Measurements from ENCODE around the gene CKAP2L.
"Not testable (repeated sequence)": the region's sequence is repeated elsewhere in the genome, so short reads cannot be mapped to it uniquely, and the experiment has no call there.

The CKAP2L gene

DNA sequence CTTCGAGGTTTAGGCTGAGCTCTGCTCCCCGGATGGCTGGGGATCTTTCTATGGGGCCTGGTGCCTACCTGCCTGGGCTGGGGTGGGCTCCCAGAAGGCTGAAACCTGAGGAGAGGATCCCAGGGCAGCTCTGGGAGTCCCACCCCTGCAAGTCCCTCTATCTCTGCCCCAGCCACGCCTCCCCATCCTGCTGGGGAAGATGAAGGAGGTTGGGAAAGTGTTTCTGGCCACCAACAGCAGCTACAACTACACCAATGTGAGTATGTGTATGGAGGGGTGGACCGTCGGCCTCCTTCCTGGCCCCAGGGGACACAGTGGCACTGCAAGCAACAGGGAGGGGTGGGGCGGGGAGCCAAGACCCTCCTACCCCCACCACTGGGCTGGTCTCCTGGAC is 40.9 kb downstream of the CKAP2L start:
- no peak for DNase-seq
- TF ChIP-seq GATA1 (IDR thresholded peaks at IDR 0.05; ENCODE audit: low read depth, low read length) (no peak), POLR2A (IDR thresholded peaks at IDR 0.05; ENCODE audit: low read length) (no peak)

DNA sequence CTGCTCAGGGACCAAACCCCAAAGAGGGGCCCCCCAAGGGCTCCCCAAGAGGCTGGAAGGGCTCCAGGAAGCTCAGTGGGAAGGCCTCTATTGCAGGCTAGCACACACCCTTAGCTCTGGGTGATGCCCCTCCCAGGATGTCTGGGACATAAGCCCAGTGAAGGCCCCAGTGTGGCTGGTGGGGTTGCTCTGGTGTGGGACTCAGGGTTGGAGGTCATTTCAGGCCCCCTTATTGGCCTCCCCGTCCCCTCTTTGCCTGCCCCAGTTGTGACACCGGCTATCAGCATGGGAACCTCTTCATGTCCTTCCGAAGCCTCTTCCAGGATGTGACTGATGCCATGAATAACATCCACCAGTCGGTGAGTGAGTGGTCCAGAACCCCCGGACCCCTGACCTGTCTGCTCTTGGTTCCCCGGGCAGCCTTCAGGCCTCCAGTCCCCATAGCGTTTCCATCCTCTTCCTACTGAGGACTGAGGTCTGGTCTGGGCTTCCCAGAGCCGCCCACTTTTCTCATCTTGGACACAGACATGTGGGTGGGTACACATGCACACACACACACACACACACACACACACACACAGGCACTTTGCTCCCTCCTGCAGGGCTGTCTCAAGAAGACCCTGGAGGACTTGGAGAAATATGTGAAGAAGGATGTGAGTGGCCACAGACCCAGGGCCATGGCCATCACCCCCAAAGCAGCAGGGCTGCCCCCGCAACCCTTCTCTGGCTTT is 41.4 kb downstream of the CKAP2L start:
- no peak for DNase-seq
- no peak for TF ChIP-seq POLR2A (IDR thresholded peaks at IDR 0.05; ENCODE audit: low read length)

DNA sequence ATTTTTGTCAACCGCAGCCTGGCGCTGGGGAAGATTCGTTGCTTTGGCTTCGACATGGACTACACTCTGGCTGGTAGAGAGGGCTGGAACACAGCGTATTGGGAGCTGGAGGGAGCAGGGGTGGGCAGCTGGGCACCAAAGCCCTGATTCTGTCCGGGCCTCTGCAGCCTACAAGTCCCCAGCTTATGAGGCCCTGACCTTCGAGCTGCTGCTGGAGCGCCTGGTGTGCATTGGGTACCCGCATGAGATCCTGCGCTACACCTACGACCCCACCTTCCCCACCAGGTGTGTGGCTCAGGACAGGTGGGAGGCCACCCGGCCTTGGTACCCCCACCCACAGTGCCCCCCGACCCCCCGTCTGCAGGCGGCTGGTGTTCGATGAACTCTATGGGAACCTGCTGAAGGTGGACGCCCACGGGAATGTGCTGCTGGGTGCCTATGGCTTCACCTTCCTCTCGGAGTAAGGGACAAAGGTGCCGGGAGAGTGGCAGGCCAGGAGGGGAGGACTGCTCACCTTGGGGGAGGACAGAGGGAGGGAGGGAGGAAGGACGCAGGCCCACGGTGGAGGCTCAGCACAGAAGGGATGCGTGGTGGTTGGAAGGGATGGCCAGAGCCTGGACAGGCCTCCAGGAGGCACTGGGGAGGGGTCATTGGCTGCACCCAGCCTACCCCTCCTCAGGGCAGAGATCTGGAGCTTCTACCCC is 42.4 kb downstream of the CKAP2L start:
- no peak for DNase-seq
- TF ChIP-seq GATA1 (IDR thresholded peaks at IDR 0.05; ENCODE audit: low read depth, low read length): no peak
- no peak for TF ChIP-seq POLR2A (IDR thresholded peaks at IDR 0.05; ENCODE audit: low read length)

DNA sequence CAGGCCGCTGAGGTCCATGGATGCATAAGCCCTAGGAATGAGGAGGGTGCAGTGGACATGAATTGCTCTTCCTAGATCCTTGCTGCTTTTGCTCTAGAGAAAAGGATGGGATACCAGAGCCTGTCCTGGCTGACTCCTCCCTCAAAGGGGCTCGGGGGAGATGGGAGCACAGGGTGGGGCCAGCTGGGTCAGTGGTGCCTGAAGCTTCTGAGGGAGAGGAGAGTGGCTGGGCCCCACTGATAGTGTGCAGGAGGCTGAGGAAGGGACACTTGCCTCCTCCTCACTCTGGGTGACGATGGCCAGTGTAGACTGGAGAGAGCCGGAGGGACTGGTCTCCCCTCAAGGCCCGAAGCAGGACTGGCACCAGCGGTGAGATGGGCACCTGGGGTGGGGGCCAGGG is 43.6 kb downstream of the CKAP2L start, which contains the start of gene NT5DC4:
Gene NT5DC4 (plus strand): TSS at position 236 of the 400 bp plus-strand sequence. CDS start 60 bp downstream, at position 296.
- peak in 1 of 2 experiments; percentile 42 for DNase-seq
- TF ChIP-seq POLR2A (IDR thresholded peaks at IDR 0.05; ENCODE audit: low read length) (no peak), GATA1 (IDR thresholded peaks at IDR 0.05; ENCODE audit: low read depth, low read length) (no peak)

DNA sequence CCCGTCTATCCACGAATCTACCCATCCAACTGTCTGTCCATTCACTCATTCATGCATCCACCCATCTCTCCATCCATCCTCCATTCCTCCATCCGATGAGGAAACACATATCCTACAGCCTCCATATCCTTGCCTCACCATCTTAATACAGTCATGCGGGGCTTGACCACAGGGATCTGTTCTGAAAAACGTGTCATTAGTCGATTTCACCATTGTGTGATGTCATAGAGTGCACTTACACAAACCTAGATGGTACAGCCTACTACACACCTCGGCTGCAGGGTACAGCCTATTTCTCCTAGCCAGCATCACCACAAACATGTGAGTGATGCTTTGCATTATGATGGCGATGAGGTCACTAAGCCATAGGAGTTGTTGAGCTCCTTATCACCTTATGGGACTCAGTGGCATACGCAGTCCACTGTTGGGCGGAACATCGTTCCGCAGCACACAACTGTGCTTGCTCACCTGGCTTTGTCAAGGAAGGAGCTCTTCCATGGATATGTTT is 45.5 kb downstream of the CKAP2L start:
- TF ChIP-seq GATA1 (IDR thresholded peaks at IDR 0.05; ENCODE audit: low read depth, low read length) (no peak), POLR2A (IDR thresholded peaks at IDR 0.05; ENCODE audit: low read length) (no peak)
- DNase-seq: no peak

DNA sequence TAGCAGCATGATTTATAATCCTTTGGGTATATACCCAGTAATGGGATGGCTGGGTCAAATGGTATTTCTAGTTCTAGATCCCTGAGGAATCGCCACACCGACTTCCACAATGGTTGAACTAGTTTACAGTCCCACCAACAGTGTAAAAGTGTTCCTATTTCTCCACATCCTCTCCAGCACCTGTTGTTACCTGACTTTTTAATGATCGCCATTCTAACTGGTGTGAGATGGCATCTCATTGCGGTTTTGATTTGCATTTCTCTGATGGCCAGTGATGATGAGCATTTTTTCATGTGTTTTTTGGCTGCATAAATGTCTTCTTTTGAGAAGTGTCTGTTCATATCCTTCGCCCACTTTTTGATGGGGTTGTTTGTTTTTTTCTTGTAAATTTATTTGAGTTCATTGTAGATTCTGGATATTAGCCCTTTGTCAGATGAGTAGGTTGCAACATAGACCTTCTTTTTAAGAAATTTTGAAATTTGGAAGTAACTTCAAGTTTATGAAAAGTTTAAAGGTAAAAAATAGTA is 47.5 kb downstream of the CKAP2L start:
- DNase-seq: not testable (repeated sequence)

DNA sequence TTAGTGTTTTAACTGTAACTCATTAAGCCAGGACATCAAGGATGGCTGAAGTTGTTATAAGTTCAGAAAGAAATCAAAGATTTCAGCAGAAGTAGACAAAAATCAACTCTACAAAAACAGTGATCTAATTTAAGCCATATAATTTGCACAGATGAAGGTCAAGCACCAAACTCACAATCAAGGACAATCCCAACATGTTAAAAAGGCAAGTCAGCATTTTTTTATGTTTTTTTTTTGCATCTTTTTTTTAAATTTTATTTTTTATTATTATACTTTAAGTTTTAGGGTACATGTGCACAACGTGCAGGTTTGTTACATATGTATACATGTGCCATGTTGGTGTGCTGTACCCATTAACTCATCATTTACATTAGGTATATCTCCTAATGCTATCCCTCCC is 48.3 kb downstream of the CKAP2L start:
- not testable (repeated sequence) for DNase-seq

DNA sequence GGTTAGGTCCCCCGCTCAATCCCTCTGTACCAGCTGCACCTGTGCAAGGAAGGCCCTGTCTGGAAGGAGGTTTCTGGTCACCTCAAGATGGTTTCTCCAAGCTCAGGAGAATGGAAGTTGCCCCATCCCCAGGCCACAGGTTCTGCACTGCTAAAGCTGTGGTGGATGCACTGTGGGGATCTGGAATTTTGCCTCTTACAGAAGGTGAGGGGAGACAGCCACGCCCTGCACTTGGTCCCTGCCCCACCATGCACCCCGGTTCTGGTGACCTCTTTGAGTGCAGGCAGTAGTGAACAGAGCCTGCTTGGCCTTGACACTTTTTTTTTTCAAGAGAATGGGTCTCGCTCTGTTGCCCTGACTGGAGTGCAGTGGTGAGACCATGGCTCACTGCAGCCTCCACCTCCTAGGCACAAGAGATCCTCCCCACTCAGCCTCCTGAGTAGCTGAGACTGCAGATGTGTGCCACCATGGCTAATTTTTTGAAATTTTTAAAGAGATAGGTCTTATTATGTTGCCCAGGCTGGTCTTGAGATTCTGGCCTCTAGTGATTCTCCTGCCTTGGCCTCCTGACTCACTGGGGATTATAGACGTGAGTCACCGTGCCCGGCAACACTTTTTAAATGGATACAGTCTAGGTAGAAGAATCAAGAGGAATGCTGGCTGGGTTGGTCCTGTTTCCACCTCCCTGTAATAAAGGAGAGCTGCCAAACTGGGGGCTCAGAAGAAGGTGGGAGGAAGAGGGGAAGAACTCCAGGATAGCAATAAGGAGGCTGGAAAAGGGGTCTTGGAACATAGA is 49.4 kb downstream of the CKAP2L start:
- no peak for TF ChIP-seq POLR2A (IDR thresholded peaks at IDR 0.05; ENCODE audit: low read length)
- TF ChIP-seq GATA1 (IDR thresholded peaks at IDR 0.05; ENCODE audit: low read depth, low read length): no peak
- DNase-seq: no peak

DNA sequence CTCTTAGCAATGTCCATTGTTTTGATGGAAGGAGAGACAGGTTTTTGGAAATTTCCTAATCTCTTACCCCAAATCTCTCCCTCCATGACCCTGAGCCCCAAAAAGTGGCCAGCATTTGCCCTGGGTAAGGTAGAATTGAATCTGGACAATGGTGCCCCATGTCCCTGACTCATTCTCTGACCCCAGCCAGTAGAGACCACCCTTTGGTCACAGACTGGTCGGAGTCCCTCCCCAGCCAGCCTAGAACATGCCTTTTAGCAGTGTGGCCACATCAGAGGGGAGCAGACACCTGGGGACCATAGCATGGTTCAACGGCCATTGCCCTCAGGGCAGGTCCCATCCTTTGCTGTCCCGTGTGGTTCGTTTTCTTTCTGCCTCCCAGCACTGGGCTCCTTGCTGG is 50.1 kb downstream of the CKAP2L start:
- DNase-seq: no peak
- TF ChIP-seq POLR2A (IDR thresholded peaks at IDR 0.05; ENCODE audit: low read length) (no peak), GATA1 (IDR thresholded peaks at IDR 0.05; ENCODE audit: low read depth, low read length) (no peak)

DNA sequence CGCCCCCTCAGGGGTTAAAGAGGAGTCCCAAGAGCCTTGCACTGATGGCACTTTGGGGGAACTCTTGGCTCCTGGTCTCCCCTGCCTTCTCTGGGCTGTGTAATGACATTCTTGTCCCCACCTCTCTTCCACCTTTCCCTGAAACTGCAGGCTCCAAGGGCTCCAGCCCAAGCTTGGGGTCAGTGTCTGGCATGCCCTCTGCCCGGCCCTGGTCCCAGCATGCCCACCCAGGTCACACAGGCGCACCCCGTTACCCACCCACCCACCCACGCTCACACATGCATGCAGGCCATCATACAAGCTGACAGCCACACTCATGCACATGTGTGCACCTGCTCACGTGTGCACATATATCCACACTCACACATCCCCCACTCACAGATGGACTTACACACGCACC is 50.5 kb downstream of the CKAP2L start:
- no peak for DNase-seq
- TF ChIP-seq GATA1 (IDR thresholded peaks at IDR 0.05; ENCODE audit: low read depth, low read length): no peak
- TF ChIP-seq POLR2A (IDR thresholded peaks at IDR 0.05; ENCODE audit: low read length): no peak

DNA sequence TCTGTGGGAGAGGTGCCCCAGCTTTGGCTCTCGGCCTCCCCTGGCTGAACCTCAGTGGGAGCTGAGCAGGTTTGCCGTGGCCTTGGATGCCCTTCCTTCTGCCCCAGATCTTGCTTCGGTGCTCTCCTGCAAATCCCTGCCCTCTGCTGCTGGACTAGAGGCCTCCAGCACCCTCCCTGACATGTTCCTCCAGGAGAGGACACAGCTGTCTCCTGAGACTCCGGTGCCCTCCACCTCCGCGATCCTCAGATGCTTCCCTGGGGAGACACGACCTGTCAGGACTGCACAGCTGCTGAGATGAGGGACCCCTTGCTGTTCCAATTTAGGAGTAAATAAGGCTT is 50.9 kb downstream of the CKAP2L start:
- no peak for TF ChIP-seq GATA1 (IDR thresholded peaks at IDR 0.05; ENCODE audit: low read depth, low read length)
- no peak for TF ChIP-seq POLR2A (IDR thresholded peaks at IDR 0.05; ENCODE audit: low read length)
- no peak for DNase-seq

DNA sequence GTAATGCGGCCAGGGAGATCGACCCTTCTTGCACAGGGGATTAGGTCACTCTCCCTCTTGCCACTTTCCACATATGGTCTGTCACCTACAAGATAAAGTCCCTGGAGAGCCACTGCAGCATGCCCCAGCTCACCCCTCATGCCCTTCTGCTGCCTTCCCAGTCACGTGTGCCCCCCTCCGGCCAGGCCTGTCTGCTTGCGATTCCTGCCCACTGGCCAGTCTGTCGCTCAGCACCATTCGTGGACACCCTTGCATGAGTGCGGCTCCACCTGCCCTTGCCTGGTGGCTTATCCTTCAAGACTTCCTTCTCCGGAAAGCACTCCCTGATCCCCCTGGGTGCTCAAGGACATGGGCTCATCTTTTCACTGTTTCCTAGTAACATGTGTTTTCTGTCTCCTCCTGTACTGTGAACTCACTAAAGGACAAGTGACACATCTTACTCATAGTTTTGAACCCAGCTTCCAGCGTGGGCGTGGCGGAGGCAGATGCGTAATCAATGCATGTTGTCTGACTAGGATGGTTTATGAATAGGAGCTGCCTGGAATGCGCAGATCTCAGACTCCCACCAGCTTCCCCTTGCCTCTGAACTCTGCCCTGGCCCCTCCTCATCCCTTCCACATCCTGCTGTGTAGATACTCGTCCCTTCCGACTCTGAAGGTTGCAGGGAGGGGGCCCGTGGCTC is 51.4 kb downstream of the CKAP2L start:
- TF ChIP-seq POLR2A (IDR thresholded peaks at IDR 0.05; ENCODE audit: low read length) (no peak), GATA1 (IDR thresholded peaks at IDR 0.05; ENCODE audit: low read depth, low read length) (no peak)
- DNase-seq: peak in 1 of 2 experiments; percentile 36

DNA sequence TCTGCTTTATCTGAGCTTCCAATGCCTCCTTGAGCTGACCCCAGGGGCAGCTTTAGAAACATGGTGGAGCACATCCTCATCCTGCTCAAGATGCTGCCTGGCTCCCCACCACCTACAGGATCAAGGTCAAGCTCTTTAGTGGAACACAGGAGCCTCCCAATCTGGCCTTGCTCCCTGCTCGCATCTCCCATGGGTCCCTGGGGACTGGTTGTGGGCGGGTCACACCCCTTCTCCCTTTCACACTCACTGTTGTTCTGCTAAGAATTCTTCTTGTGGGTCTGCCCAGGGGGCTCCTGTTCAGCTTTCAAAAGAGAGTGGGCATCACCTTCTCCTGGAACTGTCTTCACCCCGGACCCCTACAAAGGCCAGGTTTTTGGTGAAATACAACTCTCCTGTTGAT is 51.9 kb downstream of the CKAP2L start:
- TF ChIP-seq GATA1 (IDR thresholded peaks at IDR 0.05; ENCODE audit: low read depth, low read length) (no peak), POLR2A (IDR thresholded peaks at IDR 0.05; ENCODE audit: low read length) (no peak)
- no peak for DNase-seq
